Right lobe of liver (tissue), 4 donors: ENCODE results near the gene MAGEA11.

Experiments used
- CTCF ChIP-seq, 4 donors: fragments of 200-600 bp in 3 of 4; fragments of 450-650 bp in 1 of 4; IDR thresholded peaks; one replicate each; pipeline versions ENCODE4 v1.5.1 to v1.8.0; 2016 to 2022; ENCODE audit warnings: antibody characterized with exemption in 4 of 4, mild to moderate bottlenecking in 2 of 4
- POLR2A ChIP-seq: fragments of 450-650 bp; IDR thresholded peaks from one replicate; pipeline ENCODE4 v1.6.1; 2017; ENCODE audit warnings: antibody characterized with exemption, mild to moderate bottlenecking
- donor health status: DM: no; HTN: no; CAD: no.
- donor health status: DM: no; HTN: no; CAD: no.
- donor health status: DM: no; HTN: yes; CAD: no.

- TF ChIP-seq CTCF (IDR thresholded peaks at IDR 0.05) (no peak), POLR2A (no peak)
Observed at GRCh38 chrX:149713279-149714050, 1.6 kb downstream of the MAGEA11 start.
